Bronchial epithelial cell (primary cell): Measurements from ENCODE around the gene MCM5. TPM values are rescaled to one million over a fixed set of nuclear protein-coding genes. Genes with fewer than 3 reads are reported as not detected.

Source experiments
- DNase-seq: peaks from one replicate; pipeline ENCODE4 v3.0.0-alpha.2; 2010; ENCODE audit warnings: low read depth
- FAIRE-seq: peaks from 2 replicates; lab custom pipeline; 2011; peaks lifted over from hg19 to GRCh38; lab: Jason Lieb, UNC
- H3K27me3 ChIP-seq: 2 replicates; pipeline ENCODE4 v1.5.1; 2011; ENCODE audit warnings: low read length; ENCODE audit not compliant: control insufficient read depth, insufficient read depth
- H3K36me3 ChIP-seq: 2 replicates; pipeline ENCODE4 v1.5.1; 2011; ENCODE audit warnings: low read length; ENCODE audit not compliant: control insufficient read depth, insufficient read depth
- H3K4me3 ChIP-seq: 2 replicates; pipeline ENCODE4 v1.5.1; 2011; ENCODE audit warnings: mild to moderate bottlenecking, low read depth, low read length, control low read depth
- total RNA-seq: library from RNA; depleted of rRNA; stranded (reverse); fragments of >200 nt; gene quantifications from 2 replicates; pipeline ENCODE4 v1.2.1, GENCODE V29; 2014
- TF ChIP-seq, protein P1 (sequence below): IDR thresholded peaks from 2 replicates; pipeline ENCODE4 v1.5.1; 2011; ENCODE audit warnings: mild to moderate bottlenecking, moderate library complexity, low read length, control low read depth, inconsistent platforms; ENCODE audit not compliant: insufficient read depth, severe bottlenecking

MCM5 gene
- total RNA-seq, 1 donor from 2014 or later: 6.6 TPM

DNA sequence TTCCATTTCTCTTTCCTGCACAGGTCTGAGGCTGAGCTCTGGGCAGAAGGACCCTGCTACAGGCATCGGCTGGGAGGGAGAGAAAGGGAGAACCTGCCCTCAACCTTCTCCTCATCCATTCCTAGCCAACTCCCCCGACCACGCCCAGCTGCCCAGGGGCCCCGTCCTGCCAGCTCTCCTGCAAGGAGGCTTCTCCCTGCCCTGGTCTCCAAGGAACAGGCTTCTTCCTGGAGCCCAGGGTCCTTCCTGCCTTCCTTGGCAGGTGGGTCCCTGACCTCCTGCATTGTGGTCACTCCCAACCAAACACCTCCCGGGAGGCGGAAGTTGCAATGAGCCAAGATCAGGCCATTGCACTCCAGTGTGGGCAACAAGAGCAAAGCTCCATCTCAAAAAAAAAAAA is 31.6 kb upstream of the MCM5 start:
- TF ChIP-seq, protein P1, sequence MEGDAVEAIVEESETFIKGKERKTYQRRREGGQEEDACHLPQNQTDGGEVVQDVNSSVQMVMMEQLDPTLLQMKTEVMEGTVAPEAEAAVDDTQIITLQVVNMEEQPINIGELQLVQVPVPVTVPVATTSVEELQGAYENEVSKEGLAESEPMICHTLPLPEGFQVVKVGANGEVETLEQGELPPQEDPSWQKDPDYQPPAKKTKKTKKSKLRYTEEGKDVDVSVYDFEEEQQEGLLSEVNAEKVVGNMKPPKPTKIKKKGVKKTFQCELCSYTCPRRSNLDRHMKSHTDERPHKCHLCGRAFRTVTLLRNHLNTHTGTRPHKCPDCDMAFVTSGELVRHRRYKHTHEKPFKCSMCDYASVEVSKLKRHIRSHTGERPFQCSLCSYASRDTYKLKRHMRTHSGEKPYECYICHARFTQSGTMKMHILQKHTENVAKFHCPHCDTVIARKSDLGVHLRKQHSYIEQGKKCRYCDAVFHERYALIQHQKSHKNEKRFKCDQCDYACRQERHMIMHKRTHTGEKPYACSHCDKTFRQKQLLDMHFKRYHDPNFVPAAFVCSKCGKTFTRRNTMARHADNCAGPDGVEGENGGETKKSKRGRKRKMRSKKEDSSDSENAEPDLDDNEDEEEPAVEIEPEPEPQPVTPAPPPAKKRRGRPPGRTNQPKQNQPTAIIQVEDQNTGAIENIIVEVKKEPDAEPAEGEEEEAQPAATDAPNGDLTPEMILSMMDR: no peak
- no peak overlapping the region for H3K4me3 ChIP-seq
- no peaks in the 10 kb centered on the region for H3K36me3 ChIP-seq
- no peaks in the 10 kb centered on the region for H3K27me3 ChIP-seq
- DNase-seq (no peak), FAIRE-seq (no peak)

- FAIRE-seq: no peak
- no peak for DNase-seq
These were observed 29.9 kb upstream of the MCM5 start for GRCh38 chr22:35369996-35370395.

DNA sequence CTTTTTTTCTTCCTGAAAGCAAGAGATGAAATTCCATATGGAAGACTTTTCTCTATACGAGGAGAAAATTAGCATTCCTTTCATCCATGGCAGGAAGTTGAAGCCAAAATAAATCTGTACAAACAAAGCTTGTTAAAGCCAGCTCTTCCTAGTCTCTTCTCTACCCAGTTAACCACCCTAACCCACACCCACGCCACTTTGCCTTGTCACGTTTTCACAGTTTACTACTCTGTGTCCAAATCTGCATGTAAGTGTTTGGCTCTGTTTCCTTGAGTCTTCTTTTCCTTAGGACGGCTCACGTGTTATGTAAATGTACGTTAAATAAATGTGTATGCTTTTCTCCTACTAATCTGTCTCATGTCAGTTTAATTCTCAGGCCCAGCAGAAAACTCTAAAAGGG is 26.2 kb upstream of the MCM5 start:
- DNase-seq (no peak), FAIRE-seq (no peak)
- no peaks in the 10 kb centered on the region for H3K27me3 ChIP-seq
- no peak overlapping the region for H3K4me3 ChIP-seq
- no peaks in the 10 kb centered on the region for H3K36me3 ChIP-seq
- TF ChIP-seq, protein P1: no peak

More at GRCh38 chr22:35369996-35370395, 29.9 kb upstream of the MCM5 start:
- TF ChIP-seq, protein P1: no peak
- H3K36me3 ChIP-seq: no peaks in the 10 kb centered on the region
- no peak overlapping the region for H3K4me3 ChIP-seq
- H3K27me3 ChIP-seq: no peaks in the 10 kb centered on the region

- DNase-seq (no peak), FAIRE-seq (no peak)
- TF ChIP-seq, protein P1: no peak
- Histone ChIP-seq H3K27me3 (no peaks in the 10 kb centered on the region), H3K4me3 (no peak overlapping the region), H3K36me3 (no peaks in the 10 kb centered on the region)
These were observed 24.9 kb upstream of the MCM5 start for GRCh38 chr22:35375031-35375430.

GRCh38 chr22:35375526-35375925 is 24.4 kb upstream of the MCM5 start:
- Histone ChIP-seq H3K27me3 (no peaks in the 10 kb centered on the region), H3K36me3 (no peaks in the 10 kb centered on the region), H3K4me3 (no peak overlapping the region)
- DNase-seq (no peak), FAIRE-seq (no peak)
- TF ChIP-seq, protein P1: no peak
